H9 (cell line): ENCODE results near the gene OR7A17. TPM values are rescaled to one million over a fixed set of nuclear protein-coding genes. Genes with fewer than 3 reads are reported as not detected.

Experiments
- DNase-seq: peaks from one replicate; pipeline ENCODE4 v3.0.0-alpha.2; 2017
- H2AFZ ChIP-seq: one replicate; pipeline ENCODE4 v1.6.1; 2013; ENCODE audit warnings: mild to moderate bottlenecking, low read length, control low read depth, moderate library complexity
- H2AK5ac ChIP-seq: 2 replicates; pipeline ENCODE4 v1.6.1; 2013; ENCODE audit warnings: low read length, control low read depth, mixed read lengths; ENCODE audit not compliant: insufficient read length
- H2BK120ac ChIP-seq: one replicate; pipeline ENCODE4 v1.6.1; 2013; ENCODE audit warnings: low read depth, mild to moderate bottlenecking, low read length, control low read depth, inconsistent platforms; ENCODE audit not compliant: poor library complexity, severe bottlenecking
- H2BK12ac ChIP-seq: 2 replicates; pipeline ENCODE4 v1.6.1; 2013; ENCODE audit warnings: low read length, control low read depth, mixed read lengths, low read depth; ENCODE audit not compliant: insufficient read length
- H2BK15ac ChIP-seq: 2 replicates; pipeline ENCODE4 v1.6.1; 2013; ENCODE audit warnings: low read depth, low read length, control low read depth
- H2BK20ac ChIP-seq: one replicate; pipeline ENCODE4 v1.6.1; 2013; ENCODE audit warnings: low read depth, mild to moderate bottlenecking, low read length, control low read depth, inconsistent platforms; ENCODE audit not compliant: poor library complexity, severe bottlenecking
- H2BK5ac ChIP-seq: 2 replicates; pipeline ENCODE4 v1.6.1; 2013; ENCODE audit warnings: low read length, control low read depth, mixed read lengths; ENCODE audit not compliant: insufficient read length
- H3K14ac ChIP-seq: 2 replicates; pipeline ENCODE4 v1.6.1; 2013; ENCODE audit warnings: low read length, control low read depth; ENCODE audit not compliant: insufficient read depth
- H3K18ac ChIP-seq: 2 replicates; pipeline ENCODE4 v1.6.1; 2013; ENCODE audit warnings: low read depth, mild to moderate bottlenecking, mixed read lengths, low read length, control low read depth; ENCODE audit not compliant: insufficient read length
- H3K23ac ChIP-seq: 2 replicates; pipeline ENCODE4 v1.6.1; 2013; ENCODE audit warnings: low read length, control low read depth, mixed read lengths, low read depth; ENCODE audit not compliant: insufficient read length
- H3K23me2 ChIP-seq: 2 replicates; pipeline ENCODE4 v1.6.1; 2013; ENCODE audit warnings: low read depth, mild to moderate bottlenecking, mixed read lengths, low read length, control low read depth; ENCODE audit not compliant: insufficient read length, poor library complexity, severe bottlenecking
- H3K27ac ChIP-seq: 2 replicates; pipeline ENCODE4 v1.5.1; 2013; ENCODE audit warnings: low read length, control low read depth, mixed read lengths, low read depth; ENCODE audit not compliant: insufficient read length
- H3K27me3 ChIP-seq: 2 replicates; pipeline ENCODE4 v1.6.1; 2013; ENCODE audit warnings: low read length, control low read depth, inconsistent platforms; ENCODE audit not compliant: insufficient read depth
- H3K4ac ChIP-seq: 2 replicates; pipeline ENCODE4 v1.6.1; 2013; ENCODE audit warnings: low read depth, mild to moderate bottlenecking, control low read depth, inconsistent platforms, low read length, moderate library complexity
- H3K4me1 ChIP-seq: 2 replicates; pipeline ENCODE4 v1.6.1; 2013; ENCODE audit warnings: low read length, control low read depth, inconsistent platforms; ENCODE audit not compliant: insufficient read depth
- H3K4me2 ChIP-seq: 2 replicates; pipeline ENCODE4 v1.6.1; 2013; ENCODE audit warnings: low read length, control low read depth, mixed read lengths; ENCODE audit not compliant: insufficient read length, insufficient read depth
- H3K56ac ChIP-seq: 2 replicates; pipeline ENCODE4 v1.6.1; 2013; ENCODE audit warnings: low read depth, mild to moderate bottlenecking, mixed read lengths, low read length, control low read depth; ENCODE audit not compliant: insufficient read length
- H3K79me1 ChIP-seq: 2 replicates; pipeline ENCODE4 v1.6.1; 2013; ENCODE audit warnings: low read depth, mild to moderate bottlenecking, moderate library complexity, low read length, control low read depth, inconsistent platforms; ENCODE audit not compliant: insufficient read depth, poor library complexity, severe bottlenecking
- H3K79me2 ChIP-seq: 2 replicates; pipeline ENCODE4 v1.6.1; 2013; ENCODE audit warnings: low read length, control low read depth, inconsistent platforms; ENCODE audit not compliant: insufficient read depth
- H3K9ac ChIP-seq: 2 replicates; pipeline ENCODE4 v1.6.1; 2013; ENCODE audit warnings: low read length, control low read depth, mixed read lengths; ENCODE audit not compliant: insufficient read length; ENCODE audit errors: extremely low read depth
- H3K9me3 ChIP-seq: one replicate; pipeline ENCODE4 v1.6.1; 2013; ENCODE audit warnings: low read depth, low read length, inconsistent platforms; ENCODE audit not compliant: control insufficient read depth
- H3T11ph ChIP-seq: one replicate; pipeline ENCODE4 v1.6.1; 2013; ENCODE audit warnings: mild to moderate bottlenecking, low read length, control low read depth, inconsistent platforms
- H4K20me1 ChIP-seq: one replicate; pipeline ENCODE4 v1.6.1; 2013; ENCODE audit not compliant: control insufficient read depth, insufficient read length, insufficient read depth
- H4K5ac ChIP-seq: 2 replicates; pipeline ENCODE4 v1.6.1; 2013; ENCODE audit warnings: low read depth, mild to moderate bottlenecking, mixed read lengths, low read length, control low read depth; ENCODE audit not compliant: insufficient read length
- H4K8ac ChIP-seq: replicated peaks from 2 replicates; pipeline ENCODE4 v1.6.1; 2013; ENCODE audit warnings: low read length, control low read depth, mixed read lengths, low read depth; ENCODE audit not compliant: insufficient read length
- H4K91ac ChIP-seq: 2 replicates; pipeline ENCODE4 v1.6.1; 2013; ENCODE audit warnings: low read depth, mild to moderate bottlenecking, moderate library complexity, mixed read lengths, low read length, control low read depth; ENCODE audit not compliant: insufficient read length
- H3K27ac Mint-ChIP-seq, 3 experiments: 2 replicates in 2 of 3; 3 replicates in 1 of 3; pipeline ENCODE4 v1.8.0; 2020 to 2021; ENCODE audit warnings: mixed read lengths in 3 of 3, mild to moderate bottlenecking in 1 of 3, moderate library complexity in 1 of 3
- H3K27me3 Mint-ChIP-seq: 2 replicates; pipeline ENCODE4 v1.8.0; 2021; ENCODE audit warnings: low read depth, mild to moderate bottlenecking, moderate library complexity, mixed read lengths
- H3K36me3 Mint-ChIP-seq, 3 experiments: 2 replicates in 2 of 3; 3 replicates in 1 of 3; pipeline ENCODE4 v1.8.0; 2020 to 2021; ENCODE audit warnings: low read depth in 3 of 3, mixed read lengths in 3 of 3; ENCODE audit not compliant: insufficient read depth in 1 of 3
- H3K4me1 Mint-ChIP-seq, 2 experiments: 2 replicates each; pipeline ENCODE4 v1.8.0; 2020; ENCODE audit warnings: mixed read lengths in 2 of 2
- H3K4me3 Mint-ChIP-seq, 2 experiments: 2 replicates in 1 of 2; 3 replicates in 1 of 2; pipeline ENCODE4 v1.8.0; 2020 to 2021; ENCODE audit warnings: mild to moderate bottlenecking in 2 of 2, mixed read lengths in 2 of 2, moderate library complexity in 1 of 2
- H3K9me3 Mint-ChIP-seq, 2 experiments: 2 replicates in 1 of 2; 3 replicates in 1 of 2; pipeline ENCODE4 v1.8.0; 2020; ENCODE audit warnings: mild to moderate bottlenecking in 2 of 2, mixed read lengths in 2 of 2, moderate library complexity in 1 of 2
- WGBS: extraction: QIAGEN DNeasy Blood & Tissue Kit; methylation state at CpG from one replicate; pipeline ENCODE4 v1.1.7; 2013; ENCODE audit warnings: missing lambda C conversion rate, low lambda C conversion rate, mixed read lengths; ENCODE audit not compliant: insufficient read length; ENCODE audit errors: extremely low coverage; 5-methylcytosine and 5-hydroxymethylcytosine counted together
- total RNA-seq: library from RNA; stranded (reverse); gene quantifications from 2 replicates; pipeline ENCODE4 v1.2.1, GENCODE V29; 2021
- TF ChIP-seq, protein P1 (sequence below): fragments of 200-600 bp; sonication (generic); conservative IDR thresholded peaks from 3 replicates; pipeline ENCODE4 v1.8.0; 2021; ENCODE audit warnings: antibody characterized with exemption, mild to moderate bottlenecking

Gene OR7A17
- total RNA-seq, 1 experiment from 2014 or later = not detected

DNA sequence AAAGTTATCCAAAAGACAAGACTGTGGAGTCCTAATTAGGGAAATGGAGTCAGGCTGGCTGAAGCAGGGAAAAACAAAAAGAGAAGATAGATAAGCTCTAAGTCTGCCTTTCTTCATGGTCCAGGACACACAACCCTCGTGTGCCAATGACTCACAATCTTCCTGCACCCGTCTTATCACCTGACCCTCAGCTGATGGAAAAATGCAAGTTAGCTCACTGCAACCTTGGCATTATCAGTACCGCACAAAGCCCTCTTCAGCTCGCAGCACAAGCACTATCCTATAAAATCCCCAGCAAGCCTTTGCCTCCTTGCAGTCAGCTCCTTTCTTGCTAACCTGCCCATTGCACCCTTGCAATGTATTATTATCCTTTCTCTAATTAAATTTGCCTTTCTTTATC is 55.2 kb downstream of the OR7A17 start:
- TF ChIP-seq, protein P1, sequence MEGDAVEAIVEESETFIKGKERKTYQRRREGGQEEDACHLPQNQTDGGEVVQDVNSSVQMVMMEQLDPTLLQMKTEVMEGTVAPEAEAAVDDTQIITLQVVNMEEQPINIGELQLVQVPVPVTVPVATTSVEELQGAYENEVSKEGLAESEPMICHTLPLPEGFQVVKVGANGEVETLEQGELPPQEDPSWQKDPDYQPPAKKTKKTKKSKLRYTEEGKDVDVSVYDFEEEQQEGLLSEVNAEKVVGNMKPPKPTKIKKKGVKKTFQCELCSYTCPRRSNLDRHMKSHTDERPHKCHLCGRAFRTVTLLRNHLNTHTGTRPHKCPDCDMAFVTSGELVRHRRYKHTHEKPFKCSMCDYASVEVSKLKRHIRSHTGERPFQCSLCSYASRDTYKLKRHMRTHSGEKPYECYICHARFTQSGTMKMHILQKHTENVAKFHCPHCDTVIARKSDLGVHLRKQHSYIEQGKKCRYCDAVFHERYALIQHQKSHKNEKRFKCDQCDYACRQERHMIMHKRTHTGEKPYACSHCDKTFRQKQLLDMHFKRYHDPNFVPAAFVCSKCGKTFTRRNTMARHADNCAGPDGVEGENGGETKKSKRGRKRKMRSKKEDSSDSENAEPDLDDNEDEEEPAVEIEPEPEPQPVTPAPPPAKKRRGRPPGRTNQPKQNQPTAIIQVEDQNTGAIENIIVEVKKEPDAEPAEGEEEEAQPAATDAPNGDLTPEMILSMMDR = no peak
- Histone ChIP-seq H3K9ac (no peak overlapping the region), H3K79me1 (no peaks in the 10 kb centered on the region), H2BK20ac (no peak overlapping the region), H3K56ac (no peak overlapping the region), H3K23me2 (no peaks in the 10 kb centered on the region), H2BK12ac (no peak overlapping the region), H2BK15ac (no peak overlapping the region), H3K27ac (no peak overlapping the region), H3K23ac (no peak overlapping the region), H3K4ac (no peak overlapping the region), H3K79me2 (no peaks in the 10 kb centered on the region), H2BK120ac (no peak overlapping the region), H2AK5ac (no peak overlapping the region), H4K20me1 (no peaks in the 10 kb centered on the region), H4K8ac (no peak overlapping the region), H4K5ac (no peak overlapping the region), H3T11ph (no peak overlapping the region), H3K9me3 (no peaks in the 10 kb centered on the region), H4K91ac (no peak overlapping the region), H3K4me1 (0 out of 2 replicates have a peak, but pooled peaks cover 4% of the 10 kb centered on the region), H3K18ac (no peak overlapping the region), H2AFZ (no peak overlapping the region), H3K4me2 (no peak overlapping the region), H3K14ac (no peak overlapping the region), H2BK5ac (no peak overlapping the region), H3K27me3 (no peaks in the 10 kb centered on the region)
- Mint-ChIP-seq H3K4me1 (no peaks in the 10 kb centered on the region), H3K27me3 (peaks cover 2% of the 10 kb centered on the region; the same call in 1 of the 2 replicates), H3K27ac (no peak overlapping the region), H3K4me3 (no peak overlapping the region), H3K9me3 (peaks cover 50 to 93% of the 10 kb centered on the region in 2 experiments), H3K36me3 (peaks cover 2 to 20% (median 4%) of the 10 kb centered on the region in 3 experiments; a peak in 2 of 7 replicates)
- no peak for DNase-seq
- no CpG with 5 or more reads among the region's 4 CpGs for WGBS

Other genes with a start within 250 kb of the OR7A17 start
- not detected in 2 replicates for gene ADGRE3, start 211.3 kb downstream of the OR7A17 start, total RNA-seq
- 6.0 and 7.9 TPM in 2 replicates for gene ZNF333, start 196.1 kb downstream of the OR7A17 start, total RNA-seq
- gene ADGRE2, start 107.6 kb downstream of the OR7A17 start, total RNA-seq = 1.2 and 1.4 TPM in 2 replicates
- gene OR7A5, start 50.9 kb downstream of the OR7A17 start, total RNA-seq = not detected in 2 replicates
- not detected in 2 replicates for gene OR7C1, start 50.9 kb downstream of the OR7A17 start, total RNA-seq
- not detected in 2 replicates for gene OR7A10, start 37.2 kb downstream of the OR7A17 start, total RNA-seq
- gene OR7C2, start 55.4 kb upstream of the OR7A17 start, total RNA-seq = not detected in 2 replicates
- 5.9 and 8.3 TPM in 2 replicates for gene SLC1A6, start 93.7 kb upstream of the OR7A17 start, total RNA-seq
- gene CASP14, start 163.3 kb upstream of the OR7A17 start, total RNA-seq = not detected in 2 replicates
- gene OR1I1, start 196.1 kb upstream of the OR7A17 start, total RNA-seq = not detected in 2 replicates
- gene SYDE1, start 221.3 kb upstream of the OR7A17 start, total RNA-seq = 19.3 and 21.4 TPM in 2 replicates